ENCODE measurements around the gene ABI3BP.

The ABI3BP gene

GRCh38 chr3:100720426-100720825 lies 272.8 kb downstream of the ABI3BP start:
- no peaks in the 10 kb centered on the region for H3K27me3 Mint-ChIP-seq (ENCODE audit: low read depth)
- no peak overlapping the region for H3K27ac Mint-ChIP-seq
- no peak overlapping the region for H3K4me3 Mint-ChIP-seq
- H3K9me3 Mint-ChIP-seq = no peaks in the 10 kb centered on the region
- H3K4me1 Mint-ChIP-seq (ENCODE audit: low read depth) = peaks cover 21% of the 10 kb centered on the region
- peaks cover 36% of the 10 kb centered on the region for H3K36me3 Mint-ChIP-seq (ENCODE audit: low read depth)

- H3K36me3 Mint-ChIP-seq (ENCODE audit: low read depth) = peaks cover 43% of the 10 kb centered on the region
- H3K4me1 Mint-ChIP-seq (ENCODE audit: low read depth) = peaks cover 27% of the 10 kb centered on the region
- H3K9me3 Mint-ChIP-seq = no peaks in the 10 kb centered on the region
- no peaks in the 10 kb centered on the region for H3K27me3 Mint-ChIP-seq (ENCODE audit: low read depth)
- peak overlapping the region; percentile 41 for H3K27ac Mint-ChIP-seq
- H3K4me3 Mint-ChIP-seq = no peak overlapping the region
Observed at GRCh38 chr3:100719136-100719535, 274.1 kb downstream of the ABI3BP start.

- Mint-ChIP-seq H3K27ac (no peak overlapping the region), H3K27me3 (ENCODE audit: low read depth) (no peaks in the 10 kb centered on the region), H3K9me3 (no peaks in the 10 kb centered on the region), H3K4me1 (ENCODE audit: low read depth) (peaks cover 30% of the 10 kb centered on the region), H3K4me3 (no peak overlapping the region), H3K36me3 (ENCODE audit: low read depth) (peaks cover 46% of the 10 kb centered on the region)
Observed at GRCh38 chr3:100717637-100718487, 275.4 kb downstream of the ABI3BP start.

GRCh38 chr3:100717063-100717462 lies 276.2 kb downstream of the ABI3BP start:
- peaks cover 37% of the 10 kb centered on the region for H3K4me1 Mint-ChIP-seq (ENCODE audit: low read depth)
- no peaks in the 10 kb centered on the region for H3K9me3 Mint-ChIP-seq
- H3K27me3 Mint-ChIP-seq (ENCODE audit: low read depth) = no peaks in the 10 kb centered on the region
- peak overlapping the region; percentile 43 for H3K4me3 Mint-ChIP-seq
- no peak overlapping the region for H3K27ac Mint-ChIP-seq
- H3K36me3 Mint-ChIP-seq (ENCODE audit: low read depth) = peaks cover 46% of the 10 kb centered on the region

GRCh38 chr3:100715176-100715575 lies 278.0 kb downstream of the ABI3BP start:
- no peak overlapping the region for H3K4me3 Mint-ChIP-seq

GRCh38 chr3:100710261-100710968 lies 282.8 kb downstream of the ABI3BP start:
- peaks cover 27% of the 10 kb centered on the region for H3K36me3 Mint-ChIP-seq (ENCODE audit: low read depth)
- peak overlapping the region; percentile 82 for H3K27ac Mint-ChIP-seq
- peak overlapping the region; percentile 74 for H3K4me3 Mint-ChIP-seq
- peaks cover 36% of the 10 kb centered on the region for H3K4me1 Mint-ChIP-seq (ENCODE audit: low read depth)
- H3K27me3 Mint-ChIP-seq (ENCODE audit: low read depth) = no peaks in the 10 kb centered on the region
- H3K9me3 Mint-ChIP-seq = peaks cover 10% of the 10 kb centered on the region

More at GRCh38 chr3:100715176-100715575, 278.0 kb downstream of the ABI3BP start:
- peaks cover 42% of the 10 kb centered on the region for H3K36me3 Mint-ChIP-seq (ENCODE audit: low read depth)
- H3K27me3 Mint-ChIP-seq (ENCODE audit: low read depth) = no peaks in the 10 kb centered on the region
- H3K9me3 Mint-ChIP-seq = peaks cover 3% of the 10 kb centered on the region
- no peak overlapping the region for H3K27ac Mint-ChIP-seq
- H3K4me1 Mint-ChIP-seq (ENCODE audit: low read depth) = peaks cover 47% of the 10 kb centered on the region

- H3K27ac Mint-ChIP-seq = peak overlapping the region; percentile 82
- H3K4me3 Mint-ChIP-seq = peak overlapping the region; percentile 74
- H3K9me3 Mint-ChIP-seq = peaks cover 10% of the 10 kb centered on the region
- peaks cover 31% of the 10 kb centered on the region for H3K4me1 Mint-ChIP-seq (ENCODE audit: low read depth)
- H3K36me3 Mint-ChIP-seq (ENCODE audit: low read depth) = peaks cover 22% of the 10 kb centered on the region
- no peaks in the 10 kb centered on the region for H3K27me3 Mint-ChIP-seq (ENCODE audit: low read depth)
Observed at GRCh38 chr3:100709842-100710260, 283.4 kb downstream of the ABI3BP start.

GRCh38 chr3:100708989-100709841 lies 284.0 kb downstream of the ABI3BP start, which contains the start of gene TFG:
Gene TFG (plus strand): TSS chr3:100709494. CDS start chr3:100713686, 4,192 bp downstream.
- H3K36me3 Mint-ChIP-seq (ENCODE audit: low read depth) = peaks cover 21% of the 10 kb centered on the region
- peaks cover 30% of the 10 kb centered on the region for H3K4me1 Mint-ChIP-seq (ENCODE audit: low read depth)
- H3K4me3 Mint-ChIP-seq = peak within 1 kb of the TSS; percentile 74
- H3K27ac Mint-ChIP-seq = peak within 1 kb of the TSS; percentile 91
- H3K9me3 Mint-ChIP-seq = peaks cover 10% of the 10 kb centered on the region
- H3K27me3 Mint-ChIP-seq (ENCODE audit: low read depth) = no peaks in the 10 kb centered on the region

GRCh38 chr3:100708644-100708988 lies 284.6 kb downstream of the ABI3BP start:
- no peaks in the 10 kb centered on the region for H3K27me3 Mint-ChIP-seq (ENCODE audit: low read depth)
- H3K4me3 Mint-ChIP-seq = peak overlapping the region; percentile 74
- peak overlapping the region; percentile 91 for H3K27ac Mint-ChIP-seq
- H3K36me3 Mint-ChIP-seq (ENCODE audit: low read depth) = peaks cover 18% of the 10 kb centered on the region
- peaks cover 30% of the 10 kb centered on the region for H3K4me1 Mint-ChIP-seq (ENCODE audit: low read depth)
- H3K9me3 Mint-ChIP-seq = peaks cover 10% of the 10 kb centered on the region

- Mint-ChIP-seq H3K36me3 (ENCODE audit: low read depth) (peaks cover 10% of the 10 kb centered on the region), H3K9me3 (peaks cover 10% of the 10 kb centered on the region), H3K27me3 (ENCODE audit: low read depth) (no peaks in the 10 kb centered on the region), H3K27ac (no peak overlapping the region), H3K4me1 (ENCODE audit: low read depth) (peaks cover 14% of the 10 kb centered on the region), H3K4me3 (no peak overlapping the region)
Observed at GRCh38 chr3:100706365-100706764, 286.9 kb downstream of the ABI3BP start.

- Mint-ChIP-seq H3K27ac (no peak overlapping the region), H3K27me3 (ENCODE audit: low read depth) (peaks cover 20% of the 10 kb centered on the region)
Observed at GRCh38 chr3:100703865-100704264, 289.4 kb downstream of the ABI3BP start.

GRCh38 chr3:100702980-100703345 lies 290.3 kb downstream of the ABI3BP start:
- Mint-ChIP-seq H3K4me3 (no peak overlapping the region), H3K9me3 (no peaks in the 10 kb centered on the region), H3K27ac (no peak overlapping the region), H3K27me3 (ENCODE audit: low read depth) (peaks cover 29% of the 10 kb centered on the region), H3K4me1 (ENCODE audit: low read depth) (peaks cover 1% of the 10 kb centered on the region), H3K36me3 (ENCODE audit: low read depth) (no peaks in the 10 kb centered on the region)

More at GRCh38 chr3:100703865-100704264, 289.4 kb downstream of the ABI3BP start:
- Mint-ChIP-seq H3K4me3 (no peak overlapping the region), H3K4me1 (ENCODE audit: low read depth) (peaks cover 7% of the 10 kb centered on the region), H3K9me3 (peaks cover 5% of the 10 kb centered on the region), H3K36me3 (ENCODE audit: low read depth) (peaks cover 3% of the 10 kb centered on the region)

GRCh38 chr3:100702082-100702979 lies 290.9 kb downstream of the ABI3BP start:
- Mint-ChIP-seq H3K27ac (no peak overlapping the region), H3K27me3 (ENCODE audit: low read depth) (peaks cover 34% of the 10 kb centered on the region), H3K4me1 (ENCODE audit: low read depth) (peaks cover 1% of the 10 kb centered on the region), H3K4me3 (no peak overlapping the region), H3K9me3 (no peaks in the 10 kb centered on the region), H3K36me3 (ENCODE audit: low read depth) (no peaks in the 10 kb centered on the region)

All from T-helper 1 cell treated with Interleukin-12 subunit alpha and Interleukin-12 subunit beta and Interleukin-4 antibody, amounts not matched to agents 30 μg/mL and 1 μg/mL, for 36 hours (primary cell).